Lung (tissue), 12 donors: ENCODE measurements around the gene ZC3H18. TPM values are rescaled to one million over a fixed set of nuclear protein-coding genes. Genes with fewer than 3 reads are reported as not detected.

Source experiments
- ATAC-seq: fragments of 200-7000 bp; cut with Tn5 transposase; one replicate; pipeline ENCODE4 v1.9.1; 2020; ENCODE audit warnings: moderate number of reproducible peaks; ENCODE audit not compliant: insufficient read depth, low FRiP score
- DNase-seq, 3 donors: peaks; one replicate each; pipeline ENCODE4 v3.0.0-alpha.2; 2013 to 2017
- H3K27ac ChIP-seq, 2 donors: one replicate each; pipeline ENCODE4 v1.5.1; 2013; ENCODE audit warnings: mild to moderate bottlenecking in 2 of 2, moderate library complexity in 2 of 2, control low read depth in 1 of 2, inconsistent platforms in 1 of 2, low read depth in 1 of 2, low read length in 1 of 2
- H3K27me3 ChIP-seq, 3 donors: one replicate each; pipeline ENCODE4 v1.5.1; 2013; ENCODE audit warnings: low read length in 2 of 3; ENCODE audit not compliant: control insufficient read depth in 3 of 3, insufficient read depth in 3 of 3
- H3K36me3 ChIP-seq, 4 donors: one replicate each; pipeline ENCODE4 v1.5.1; 2013; ENCODE audit warnings: low read length in 4 of 4, mild to moderate bottlenecking in 1 of 4, moderate library complexity in 1 of 4; ENCODE audit not compliant: control insufficient read depth in 4 of 4, insufficient read depth in 4 of 4
- H3K4me1 ChIP-seq, 5 donors: one replicate each; pipeline ENCODE4 v1.5.1; 2013; ENCODE audit warnings: low read length in 5 of 5, mild to moderate bottlenecking in 2 of 5, moderate library complexity in 1 of 5; ENCODE audit not compliant: control insufficient read depth in 5 of 5, insufficient read depth in 5 of 5
- H3K4me3 ChIP-seq: one replicate; pipeline ENCODE4 v1.5.1; 2013; ENCODE audit warnings: mild to moderate bottlenecking, control low read depth, moderate library complexity
- H3K9ac ChIP-seq, 2 donors: one replicate each; pipeline ENCODE4 v1.5.1; 2013; ENCODE audit warnings: low read length in 2 of 2, control low read depth in 1 of 2; ENCODE audit not compliant: insufficient read depth in 1 of 2
- H3K9me3 ChIP-seq, 4 donors: one replicate each; pipeline ENCODE4 v1.5.1; 2013; ENCODE audit warnings: low read length in 3 of 4, mild to moderate bottlenecking in 1 of 4, moderate library complexity in 1 of 4; ENCODE audit not compliant: control insufficient read depth in 4 of 4, insufficient read depth in 3 of 4
- CTCF ChIP-seq: IDR thresholded peaks from 2 replicates; pipeline ENCODE4 v1.5.1; 2012; ENCODE audit warnings: mild to moderate bottlenecking; ENCODE audit errors: control extremely low read depth, extremely low read depth
- whole genome bisulfite sequencing, 2 donors: extraction: QIAGEN DNeasy Blood & Tissue Kit; methylation state at CpG; one replicate each; pipeline ENCODE4 v1.1.7; 2013; 5-methylcytosine and 5-hydroxymethylcytosine counted together
- polyA plus RNA-seq, 2 donors: library from polyadenylated mRNA; stranded (reverse); fragments of 200-250 nt; gene quantifications; one replicate each; pipeline ENCODE4 v1.2.1, GENCODE V29; 2013
- total RNA-seq, 2 donors: library from RNA; depleted of rRNA in 1 of 2; stranded (reverse); fragments of >200 nt in 1 of 2; gene quantifications; one replicate each; pipeline ENCODE4 v1.2.1, GENCODE V29; 2014 to 2021
- donor health status: control.
- donor health status: control.
- donor health status: Bipolar disorder and iron deficiency.
- donor health status: healthy.
- donor health status: DM: yes; HTN: yes; CAD: no.

Gene ZC3H18
- total and polyA plus RNA-seq, 4 donors = 21.2 to 44.0 (median 28.6) TPM

DNA sequence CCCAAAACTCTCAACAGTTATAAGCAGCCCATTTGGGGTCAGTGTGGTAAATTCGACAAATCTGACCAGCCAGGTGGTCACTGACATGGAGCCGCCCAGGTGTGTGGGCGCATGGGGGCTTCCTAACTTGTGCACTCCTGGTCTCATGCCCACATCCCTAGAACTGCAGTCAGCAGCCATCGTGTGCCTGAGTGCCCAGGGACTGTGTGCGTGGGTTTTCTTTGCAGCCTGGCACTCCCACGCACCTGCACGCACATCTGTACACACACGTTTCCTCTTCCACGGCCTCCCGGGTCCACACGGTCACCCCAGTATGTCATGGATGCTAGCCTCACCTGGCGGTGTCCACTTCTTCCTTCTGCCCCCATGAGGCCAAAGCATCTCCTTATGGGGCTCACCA, 38.9 kb upstream of the ZC3H18 start:
- no peak for ATAC-seq
- DNase-seq = no peak
- H3K36me3 ChIP-seq = peaks cover 0 to 5% (median 2%) of the 10 kb centered on the region in 4 donors

GRCh38 chr16:88531931-88532433, 38.2 kb upstream of the ZC3H18 start:
- Histone ChIP-seq H3K36me3 (peaks cover 0 to 5% (median 2%) of the 10 kb centered on the region in 4 donors), H3K9ac (no peak overlapping the region), H3K9me3 (no peaks in the 10 kb centered on the region), H3K4me1 (peaks cover 0 to 20% (median 14%) of the 10 kb centered on the region in 5 donors), H3K4me3 (no peak overlapping the region), H3K27me3 (no peaks in the 10 kb centered on the region), H3K27ac (no peak overlapping the region)
- TF ChIP-seq CTCF = no peak
- ATAC-seq = no peak
- no peak for DNase-seq
- WGBS, 2 donors = 93 to 96% methylated on average over 34 of the region's 34 CpGs

More for the DNA sequence above, 38.9 kb upstream of the ZC3H18 start:
- Histone ChIP-seq H3K27ac (no peak overlapping the region), H3K4me1 (peaks cover 0 to 20% (median 14%) of the 10 kb centered on the region in 5 donors), H3K27me3 (no peaks in the 10 kb centered on the region), H3K4me3 (no peak overlapping the region), H3K9ac (no peak overlapping the region), H3K9me3 (no peaks in the 10 kb centered on the region)
- WGBS, 2 donors = 87 to 89% methylated on average over 12 of the region's 12 CpGs
- TF ChIP-seq CTCF = no peak

DNA sequence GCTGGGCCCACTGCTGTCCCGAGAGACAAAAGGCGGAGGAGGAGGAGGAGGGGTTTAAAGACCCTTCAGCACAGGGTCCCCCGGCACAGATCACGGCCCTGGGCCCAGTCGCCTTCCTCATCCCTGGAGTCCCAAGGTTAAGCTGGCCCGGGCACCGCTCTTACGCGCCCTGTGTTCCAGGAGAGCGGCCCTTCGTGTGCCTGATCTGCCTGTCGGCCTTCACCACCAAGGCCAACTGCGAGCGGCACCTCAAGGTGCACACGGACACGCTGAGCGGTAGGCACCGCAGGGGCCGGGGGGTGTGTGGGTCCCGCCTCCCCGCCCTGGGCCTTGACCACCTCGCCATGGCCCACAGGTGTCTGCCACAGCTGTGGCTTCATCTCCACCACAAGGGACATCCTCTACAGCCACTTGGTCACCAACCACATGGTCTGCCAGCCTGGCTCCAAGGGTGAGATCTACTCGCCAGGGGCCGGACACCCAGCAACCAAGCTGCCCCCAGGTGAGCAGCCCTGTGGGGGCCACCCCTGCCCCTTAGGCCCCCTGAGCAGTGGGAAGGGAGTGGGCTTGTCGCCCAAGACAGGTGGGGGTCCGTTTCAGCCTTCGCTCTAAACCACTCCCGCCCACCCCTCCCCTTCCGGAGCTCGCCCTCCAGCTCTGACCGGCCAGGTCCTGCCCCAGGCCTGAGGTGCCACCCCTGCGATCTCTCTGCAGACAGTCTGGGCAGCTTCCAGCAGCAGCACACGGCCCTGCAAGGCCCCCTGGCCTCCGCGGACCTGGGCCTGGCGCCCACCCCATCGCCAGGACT, 37.6 kb upstream of the ZC3H18 start:
- no peak overlapping the region for H3K4me3 ChIP-seq
- H3K9ac ChIP-seq = no peak overlapping the region
- H3K36me3 ChIP-seq = peaks cover 0 to 5% (median 2%) of the 10 kb centered on the region in 4 donors
- 85 to 89% methylated on average over 37 of the region's 37 CpGs for WGBS, 2 donors
- no peaks in the 10 kb centered on the region for H3K9me3 ChIP-seq
- peaks cover 0 to 18% (median 14%) of the 10 kb centered on the region in 5 donors for H3K4me1 ChIP-seq
- no peaks in the 10 kb centered on the region for H3K27me3 ChIP-seq
- DNase-seq (no peak), ATAC-seq (no peak)
- H3K27ac ChIP-seq = peak overlapping the region in 1 of 2 donors; percentile 41
- TF ChIP-seq CTCF = no peak
